Right ventricle myocardium superior (tissue), 1 donor: ENCODE results near the gene PTPRN2. TPM values are rescaled to one million over a fixed set of nuclear protein-coding genes. Genes with fewer than 3 reads are reported as not detected.

Source experiments
- ATAC-seq: fragments of 200-7000 bp; cut with Tn5 transposase; one replicate; pipeline ENCODE4 v1.9.1; 2020; ENCODE audit warnings: mild to moderate bottlenecking; ENCODE audit not compliant: poor library complexity
- DNase-seq: peaks from one replicate; pipeline ENCODE4 v3.0.0-alpha.2; 2020
- intact Hi-C: fragments of 100-400 bp; cut with DNase I; formaldehyde crosslinking; loops from one replicate; pipeline ENCODE4 v1.11.2; 2022
- total RNA-seq: library from RNA; stranded (reverse); fragmentation: NEBNext Ultra II Directional; extraction: Animal tissue kit (Norgen Biotek cat#: 25700); gene quantifications from one replicate; pipeline ENCODE4 v1.2.1, GENCODE V29; 2021
- donor health status: DM: no; HTN: yes; CAD: no; lungs with severe emphysema.

Gene PTPRN2
- total RNA-seq, 1 donor from 2014 or later = 1.2 TPM

DNA sequence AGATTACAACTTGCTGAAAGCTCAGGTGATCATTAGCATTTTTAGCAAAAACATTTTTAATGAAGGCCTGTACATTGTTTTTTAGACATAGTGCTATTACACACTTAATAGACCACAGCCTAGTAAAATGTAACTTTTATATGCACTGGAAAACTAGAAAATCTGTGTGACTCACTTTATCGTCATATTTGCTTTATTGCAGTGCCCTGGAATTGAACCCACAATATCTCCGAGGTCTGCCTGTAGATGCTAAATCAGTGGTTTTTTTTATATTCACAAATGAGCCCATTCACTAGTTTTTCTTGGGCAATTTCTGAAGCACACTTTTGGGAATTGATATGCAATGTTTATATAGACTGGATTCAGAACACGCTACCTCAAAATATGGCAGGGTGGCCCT lies 105.1 kb downstream of the PTPRN2 start:
- DNase-seq (no peak), ATAC-seq (no peak)
- intact Hi-C loops = no loop called here

DNA sequence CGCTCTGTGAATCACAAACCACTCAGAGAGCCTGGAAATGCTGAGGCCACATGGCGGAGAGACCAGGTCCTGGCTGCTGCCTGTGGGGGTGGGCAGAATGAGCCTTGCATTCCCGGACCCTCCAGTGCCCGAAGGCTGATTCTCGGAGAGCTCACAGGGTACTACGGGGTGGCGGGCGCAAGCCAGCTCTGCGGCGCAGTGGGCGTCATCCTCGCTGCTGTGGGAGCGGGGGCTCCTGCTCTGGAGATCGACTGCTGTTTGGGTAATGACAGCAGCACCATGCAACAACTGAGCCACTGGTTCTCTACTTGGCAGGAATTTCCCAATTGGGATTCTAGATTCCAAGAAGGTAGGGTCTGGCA lies 108.0 kb downstream of the PTPRN2 start:
- intact Hi-C loops = no loop called here
- no peak for ATAC-seq

DNA sequence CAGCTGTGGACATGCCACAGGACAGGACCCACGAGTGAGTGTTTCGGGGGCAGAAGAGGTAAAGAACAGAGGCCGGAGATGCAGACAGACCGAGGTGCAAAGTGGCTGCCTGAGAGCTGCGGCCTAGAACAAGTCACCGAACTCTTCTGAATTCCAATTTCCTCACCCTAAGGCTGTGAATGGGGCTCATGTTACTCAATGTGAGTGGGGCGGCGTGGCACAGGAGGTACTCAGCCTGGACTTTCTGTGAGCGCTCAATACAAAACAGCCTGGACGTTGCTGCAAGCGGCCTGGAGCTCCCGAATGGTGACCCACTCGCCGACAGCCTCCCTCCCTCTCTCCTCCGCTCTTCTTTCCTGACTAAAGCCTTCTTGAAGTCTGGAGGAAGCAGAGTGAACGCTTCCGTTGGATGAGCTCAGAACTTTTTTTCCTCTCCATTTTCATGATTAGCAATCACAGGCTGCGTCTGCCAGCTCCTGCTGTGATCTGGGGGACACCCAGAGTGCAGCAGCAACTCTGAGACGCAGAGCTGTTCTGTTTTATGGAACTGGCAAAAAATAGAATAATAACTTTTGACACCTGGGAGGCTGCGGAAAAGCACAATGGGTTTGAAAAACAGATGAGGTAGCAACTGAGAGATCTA lies 108.5 kb downstream of the PTPRN2 start:
- no peak for ATAC-seq
- DNase-seq = no peak
- intact Hi-C loops = no loop called here

More for the DNA sequence above, 108.0 kb downstream of the PTPRN2 start:
- DNase-seq = no peak

DNA sequence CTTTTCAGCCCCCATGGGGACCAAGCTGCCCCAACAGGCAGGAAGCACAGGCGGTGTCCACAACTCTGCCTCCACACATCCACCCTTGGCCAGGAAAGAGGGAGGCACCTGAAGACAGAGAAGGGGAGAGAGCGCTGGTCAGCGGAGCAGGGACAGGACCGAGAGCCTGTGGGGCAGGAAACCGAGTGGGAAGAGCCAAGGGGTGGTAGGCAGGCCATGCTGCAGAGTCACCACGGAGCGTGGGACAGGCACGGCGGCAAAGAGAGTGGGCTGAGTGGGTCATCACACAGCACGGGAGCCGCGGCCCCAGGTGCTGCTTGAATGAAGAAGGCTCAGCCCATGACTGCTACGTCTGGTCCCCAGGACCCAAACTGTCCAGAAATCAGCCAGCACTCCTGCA lies 109.8 kb downstream of the PTPRN2 start:
- intact Hi-C loops = no loop called here
- ATAC-seq (no peak), DNase-seq (no peak)

DNA sequence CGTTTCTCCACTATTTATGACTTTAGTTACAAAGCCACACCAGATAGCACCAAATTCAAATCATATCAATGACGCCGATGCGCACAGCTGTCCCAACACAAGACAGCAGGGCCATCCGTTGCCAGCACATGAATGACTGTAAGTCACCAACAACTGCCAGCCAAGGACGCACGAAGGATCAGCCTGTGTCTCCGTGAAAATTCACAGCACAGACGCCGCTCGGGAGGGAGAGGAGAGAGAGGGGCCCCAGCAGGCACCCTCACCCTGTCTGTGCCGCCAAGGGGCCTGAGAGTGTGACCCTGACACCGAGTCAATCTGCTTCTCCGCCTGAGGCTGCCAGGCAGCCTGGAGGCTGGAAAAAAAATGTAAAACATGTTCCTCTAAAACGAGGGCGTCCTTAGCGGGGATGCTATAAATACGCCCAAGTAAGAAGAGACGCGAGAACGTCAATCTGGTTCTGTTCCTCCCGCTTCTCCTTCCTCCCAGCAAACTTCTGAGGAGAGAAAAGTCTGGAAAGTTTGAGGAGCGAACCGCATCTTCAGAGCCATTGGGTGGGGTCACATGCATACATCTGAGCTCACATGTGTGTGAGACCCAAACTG lies 111.2 kb downstream of the PTPRN2 start:
- no peak for ATAC-seq
- no peak for DNase-seq

DNA sequence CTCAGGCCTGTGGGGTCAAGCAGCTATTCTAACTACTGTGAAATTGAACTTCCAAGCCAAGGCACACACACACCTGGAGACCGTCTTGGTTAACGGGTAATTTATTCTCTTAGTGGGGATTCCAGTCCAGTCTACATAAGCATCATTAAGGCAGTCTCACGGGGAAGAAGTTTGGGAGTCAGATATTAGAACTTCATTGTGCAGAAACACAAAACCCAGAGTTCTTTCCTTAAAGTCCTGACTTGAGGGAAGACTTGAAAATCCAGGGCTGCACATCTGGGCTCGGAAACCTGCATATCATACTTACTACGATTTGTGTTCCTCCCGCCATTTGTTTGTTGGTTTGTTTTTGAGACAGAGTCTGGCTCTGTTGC lies 112.0 kb downstream of the PTPRN2 start:
- DNase-seq (no peak), ATAC-seq (no peak)
- intact Hi-C loops = no loop called here

More for the DNA sequence above, 111.2 kb downstream of the PTPRN2 start:
- intact Hi-C loops = no loop called here

DNA sequence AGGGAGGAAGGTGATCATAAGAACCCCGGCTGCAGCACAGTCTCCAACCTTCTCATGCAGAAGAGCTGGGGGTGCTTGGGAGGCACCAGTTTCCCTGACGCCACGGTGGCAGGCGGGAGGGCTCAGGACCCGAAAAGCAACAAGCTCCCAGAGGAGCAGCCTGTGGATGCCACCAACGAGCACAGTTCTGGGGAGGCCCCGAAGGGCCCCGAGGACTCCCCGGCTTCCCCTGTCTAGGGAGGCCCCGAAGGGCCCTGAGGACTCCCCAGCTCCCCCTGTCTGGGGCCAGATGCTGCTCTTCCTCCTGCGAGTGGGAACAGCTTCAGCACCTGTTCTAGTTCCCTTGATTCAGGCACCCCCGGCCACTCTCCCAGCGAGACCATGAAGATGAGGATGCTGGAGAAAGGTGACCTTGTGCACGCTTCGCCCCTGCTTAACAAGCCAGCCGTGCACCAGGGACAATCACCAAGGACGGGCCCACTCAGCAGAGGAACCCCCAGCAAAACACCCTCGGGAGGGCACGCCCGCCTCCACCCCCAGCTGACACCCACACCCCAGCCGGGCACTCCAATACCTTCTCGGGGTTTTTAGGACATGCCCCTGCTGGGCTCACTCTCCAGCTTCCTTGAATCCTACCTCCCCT lies 112.5 kb downstream of the PTPRN2 start:
- intact Hi-C loops = no loop called here
- ATAC-seq (no peak), DNase-seq (no peak)

DNA sequence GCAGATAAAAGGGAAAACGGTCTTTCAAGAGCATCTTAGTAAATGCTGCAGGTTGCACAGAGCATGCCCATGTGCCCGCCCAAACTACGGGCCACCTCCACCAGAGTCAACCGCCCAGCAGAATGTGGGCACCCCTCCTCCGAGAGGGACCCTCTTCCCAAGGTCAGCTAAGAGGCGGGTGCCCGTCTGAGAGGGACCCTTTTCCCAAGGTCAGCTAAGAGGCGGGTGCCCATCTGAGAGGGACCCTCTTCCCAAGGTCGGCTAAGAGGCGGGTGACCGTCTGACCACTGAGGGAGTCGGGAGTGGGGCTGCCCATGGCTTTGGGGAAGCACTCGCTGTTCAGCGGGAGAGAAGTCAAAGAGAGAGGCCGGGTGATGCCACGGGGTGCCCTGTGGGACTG lies 113.1 kb downstream of the PTPRN2 start:
- ATAC-seq (no peak), DNase-seq (no peak)
- intact Hi-C loops = no loop called here

DNA sequence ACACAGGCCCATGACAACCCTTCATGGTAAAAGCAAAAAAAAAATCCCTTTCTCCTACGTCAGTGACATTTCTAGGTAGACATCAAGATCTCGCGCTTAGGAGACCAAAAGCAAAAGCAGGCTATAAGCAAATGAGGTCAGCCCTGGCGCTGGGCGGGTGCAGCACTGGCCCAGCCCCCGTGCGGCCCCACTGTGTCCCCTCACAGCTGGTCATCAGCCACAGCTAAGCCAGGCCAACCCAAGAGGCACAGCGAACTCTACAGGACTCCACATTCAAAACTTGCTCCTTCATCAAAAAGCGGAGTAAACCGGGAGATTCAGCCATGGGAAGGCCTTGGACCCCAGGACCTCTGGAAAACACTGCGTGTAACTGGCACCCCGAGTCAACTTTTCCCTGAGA lies 113.7 kb downstream of the PTPRN2 start:
- intact Hi-C loops = no loop called here
- DNase-seq (no peak), ATAC-seq (no peak)

DNA sequence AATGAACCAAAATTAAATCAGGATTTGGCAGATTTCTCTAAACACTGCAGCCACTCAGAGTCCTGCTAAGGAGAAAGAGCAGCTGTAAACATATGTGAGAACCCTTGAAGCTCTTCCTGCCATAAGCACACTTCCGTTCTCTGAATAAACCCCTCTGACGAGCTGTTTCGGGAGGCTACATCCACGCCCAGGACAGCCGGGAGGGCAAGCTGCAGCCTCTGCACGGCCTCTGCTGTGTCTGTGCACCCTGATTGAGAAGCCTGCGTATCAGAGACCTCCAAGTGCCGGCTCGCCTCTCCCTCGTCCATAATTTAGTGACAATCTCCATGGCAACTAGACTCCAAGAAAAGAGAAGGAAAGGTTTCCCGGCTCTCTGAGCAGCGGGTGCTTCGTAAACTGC lies 114.4 kb downstream of the PTPRN2 start:
- intact Hi-C loops = no loop called here
- DNase-seq (no peak), ATAC-seq (no peak)

DNA sequence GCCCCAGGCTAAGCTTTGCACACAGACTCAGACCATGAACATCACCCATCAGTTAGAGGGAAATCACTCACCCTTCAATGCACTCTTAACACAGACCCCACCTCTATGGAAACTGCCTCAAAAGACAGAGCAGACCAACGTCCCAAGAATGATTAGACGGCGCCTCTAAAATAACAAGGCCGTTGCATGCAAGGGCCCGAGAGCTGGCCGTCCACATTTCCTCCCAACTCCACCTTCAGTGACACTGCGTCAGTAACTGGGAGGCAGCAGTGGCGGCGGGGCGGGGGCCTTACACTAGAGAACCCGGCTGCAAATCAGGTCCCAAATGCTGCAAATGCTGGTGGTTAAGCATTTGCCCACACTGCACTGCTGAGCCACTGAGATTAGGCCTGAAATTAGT lies 115.0 kb downstream of the PTPRN2 start:
- no peak for ATAC-seq

DNA sequence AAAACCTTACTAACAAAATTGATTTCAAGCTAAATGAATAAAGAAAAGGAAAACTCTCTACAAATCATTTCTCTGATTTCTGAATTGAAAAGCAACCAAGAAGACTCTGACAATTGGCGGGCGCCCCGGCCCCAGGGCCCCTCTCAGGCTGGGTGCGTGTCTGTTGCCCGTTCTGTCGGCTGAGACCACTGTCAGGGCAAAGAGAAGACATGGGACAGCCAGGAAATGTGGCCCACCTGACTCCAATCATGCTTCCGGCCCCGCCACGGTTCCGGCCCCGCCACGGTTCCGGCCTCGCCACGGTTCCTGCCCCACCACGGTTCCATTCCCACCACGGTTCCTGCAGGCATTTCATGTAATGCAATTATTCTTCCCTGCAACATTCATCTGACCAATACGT lies 115.9 kb downstream of the PTPRN2 start:
- no peak for ATAC-seq
- intact Hi-C loops = no loop called here
- DNase-seq = no peak

More for the DNA sequence above, 115.0 kb downstream of the PTPRN2 start:
- DNase-seq = no peak
- intact Hi-C loops = no loop called here

DNA sequence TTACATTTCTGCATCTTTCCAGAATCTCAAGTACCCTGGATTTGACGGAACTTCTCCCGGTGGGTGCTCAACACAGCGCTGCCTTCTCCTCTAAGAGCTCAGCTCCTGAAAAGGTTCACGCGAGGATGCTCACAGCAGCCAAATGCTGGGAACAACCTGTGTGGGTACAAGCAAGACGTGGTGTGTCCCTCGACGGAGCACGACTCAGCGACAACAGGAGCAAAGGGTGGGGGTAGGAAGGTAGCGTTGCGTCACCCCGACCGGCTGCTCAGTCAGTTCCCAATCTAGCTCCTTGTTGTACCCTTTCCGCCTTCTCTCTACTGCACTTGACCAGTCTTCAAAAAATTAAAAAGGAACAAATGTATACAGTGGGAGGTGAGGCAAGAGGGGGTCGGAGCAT lies 117.3 kb downstream of the PTPRN2 start:
- no peak for ATAC-seq
- intact Hi-C loops = no loop called here
- DNase-seq = no peak

DNA sequence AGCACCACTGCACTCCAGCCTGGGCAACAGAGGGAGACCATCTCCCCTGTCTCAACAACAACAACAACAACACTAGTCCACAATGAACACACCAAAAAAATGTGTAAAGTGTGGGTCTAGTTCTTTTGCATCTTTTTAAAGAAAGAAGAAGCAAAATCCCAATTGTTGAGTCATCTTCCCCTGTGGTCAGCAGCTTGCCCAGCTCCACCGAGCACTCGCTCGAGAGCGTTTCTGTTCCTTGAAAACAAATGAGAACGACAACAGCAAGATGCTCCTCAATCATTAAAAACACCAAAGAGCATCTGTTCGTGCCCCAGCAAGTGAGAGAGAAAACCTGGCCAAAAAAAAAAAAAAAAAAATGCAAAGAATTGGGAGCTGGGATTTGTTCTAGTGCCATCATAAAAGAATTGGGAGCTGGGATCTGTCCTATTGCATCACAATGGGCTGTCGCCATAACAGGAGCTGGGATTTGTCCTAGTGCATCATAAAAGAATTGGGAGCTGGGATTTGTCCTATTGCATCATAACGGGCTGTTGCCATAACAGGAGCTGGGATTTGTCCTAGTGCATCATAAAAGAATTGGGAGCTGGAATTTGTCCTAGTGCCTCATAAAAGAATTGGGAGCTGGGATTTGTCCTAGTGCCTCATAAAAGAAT lies 118.1 kb downstream of the PTPRN2 start:
- no peak for ATAC-seq
- intact Hi-C loops = no loop called here
- no peak for DNase-seq

DNA sequence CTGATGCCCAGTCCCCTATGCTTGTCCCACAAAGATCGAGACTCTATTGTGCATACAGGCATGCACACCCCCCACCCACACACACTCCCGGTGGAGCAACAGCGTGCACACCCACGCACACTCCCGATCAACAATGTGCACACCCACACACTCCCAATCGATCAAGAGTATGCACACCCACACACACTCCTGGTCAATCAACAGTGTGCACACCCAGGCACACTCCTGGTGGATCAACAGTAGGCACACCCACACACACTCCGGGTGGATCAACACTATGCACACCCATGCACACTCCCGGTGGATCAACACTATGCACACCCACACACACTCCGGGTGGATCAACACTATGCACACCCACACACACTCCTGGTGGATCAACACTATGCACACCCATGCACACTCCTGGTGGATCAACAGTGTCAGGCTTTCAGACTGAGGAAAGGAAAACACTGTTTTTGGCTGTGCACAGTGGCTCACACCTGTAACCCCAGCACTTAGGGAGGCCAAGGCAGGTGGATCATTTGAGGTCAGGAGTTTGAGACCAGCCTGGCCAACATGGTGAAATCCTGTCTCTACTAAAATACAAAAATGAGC lies 118.8 kb downstream of the PTPRN2 start:
- DNase-seq (no peak), ATAC-seq (no peak)
- intact Hi-C loops = no loop called here

DNA sequence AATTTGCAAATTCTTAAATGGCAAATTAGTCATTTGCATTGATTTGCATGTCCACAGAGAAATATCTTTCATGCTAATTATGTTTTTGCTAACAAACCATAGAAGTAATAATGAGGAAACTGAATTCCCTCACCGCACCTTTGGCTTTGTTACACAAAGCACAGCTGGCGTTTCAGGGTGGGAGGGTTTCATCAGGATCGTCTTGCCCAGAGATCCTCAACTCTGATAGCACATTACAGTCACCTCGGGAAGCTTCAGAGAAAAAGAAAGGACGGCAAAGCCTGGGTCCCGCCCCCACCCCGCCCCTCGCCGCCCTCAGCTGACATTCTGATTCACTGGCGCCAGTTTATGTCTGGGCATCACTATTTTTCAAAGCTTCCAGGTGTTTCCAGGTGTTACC lies 119.4 kb downstream of the PTPRN2 start:
- no peak for ATAC-seq
- DNase-seq = no peak
- intact Hi-C loops = no loop called here

DNA sequence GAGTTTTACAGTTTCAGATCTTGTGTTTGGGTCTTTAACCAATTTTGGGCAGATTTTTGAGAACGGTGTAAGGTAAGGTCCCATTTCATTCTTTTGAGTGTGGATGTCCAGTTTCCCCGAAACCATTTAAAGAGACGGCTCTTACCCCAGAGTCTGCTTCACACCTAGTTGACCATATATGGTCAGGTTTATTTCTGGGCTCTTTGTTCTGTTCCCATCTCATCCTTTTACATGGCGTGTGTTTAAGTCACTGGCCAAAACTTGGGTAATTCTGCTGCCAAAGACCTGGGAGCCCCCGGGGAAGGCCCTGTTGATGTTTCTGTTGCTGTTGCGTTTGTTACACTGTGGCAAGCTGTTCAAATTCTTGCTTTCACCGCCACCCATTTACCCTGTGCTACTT lies 120.1 kb downstream of the PTPRN2 start:
- intact Hi-C loops = no loop called here
- no peak for DNase-seq
- no peak for ATAC-seq

DNA sequence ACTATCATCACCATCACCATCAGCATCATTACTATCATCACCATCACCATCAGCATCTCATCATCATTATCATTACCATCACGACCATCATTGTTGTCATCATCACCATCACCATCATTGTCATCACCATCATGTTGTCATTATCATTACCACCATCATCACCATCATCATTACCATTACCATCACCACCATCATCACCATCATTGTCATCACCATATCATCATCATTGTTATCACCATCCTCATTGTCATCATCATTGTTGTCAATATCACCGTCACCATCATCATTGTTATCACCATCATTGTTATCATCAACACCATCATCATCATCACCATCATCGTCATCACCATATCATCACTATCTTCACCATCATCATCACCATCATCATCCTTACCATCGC lies 124.3 kb downstream of the PTPRN2 start:
- intact Hi-C loops = no loop called here
- ATAC-seq (no peak), DNase-seq (no peak)

DNA sequence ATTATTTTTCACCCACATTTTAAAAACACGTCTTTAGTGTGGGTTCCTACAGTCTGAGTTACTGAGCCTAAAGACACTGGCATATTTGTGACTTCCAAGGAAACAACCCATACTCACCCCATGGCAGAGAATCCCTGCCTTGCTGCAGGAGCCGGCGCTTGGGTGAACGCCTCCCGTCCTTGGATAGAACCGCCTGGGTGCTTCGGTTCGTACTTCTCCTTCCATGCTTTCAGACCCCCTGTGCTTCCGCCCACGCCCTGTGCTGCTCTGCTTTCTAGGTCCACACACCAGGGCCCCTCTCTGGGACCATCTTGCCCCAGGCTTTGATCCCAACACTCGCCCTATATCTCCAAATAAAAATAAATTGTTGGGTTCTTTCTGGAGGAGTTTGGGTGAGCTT lies 125.8 kb downstream of the PTPRN2 start:
- DNase-seq (no peak), ATAC-seq (no peak)
- intact Hi-C loops = no loop called here

DNA sequence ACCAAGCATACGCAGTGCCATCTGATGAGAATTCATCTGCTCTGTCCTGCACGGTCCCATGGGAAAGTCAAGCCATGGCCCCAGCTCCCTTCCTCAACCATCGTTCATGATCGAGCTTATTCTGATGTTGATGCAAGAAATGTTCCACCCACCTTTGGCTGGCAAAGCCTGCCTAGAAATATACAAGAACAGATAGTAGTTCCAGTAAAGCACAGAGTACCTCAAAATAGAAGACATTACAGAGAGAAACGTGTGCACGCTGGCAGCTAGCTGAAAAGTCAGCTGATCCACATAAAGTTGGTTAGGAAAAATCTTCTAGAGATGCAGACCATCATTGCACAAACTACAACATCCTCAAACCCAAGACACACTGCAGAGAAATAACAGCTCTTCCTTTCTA lies 127.0 kb downstream of the PTPRN2 start:
- DNase-seq = no peak
- ATAC-seq = no peak
- intact Hi-C loops = no loop called here
